T-helper 9 cell (primary cell): ENCODE measurements around the gene GASK1A.
A peak's percentile ranks its signal among the peaks of the same experiment; 100 is the strongest.

Experiments used
- DNase-seq: peaks from one replicate; pipeline ENCODE4 v3.0.0-alpha.2; 2020

Gene GASK1A

DNA sequence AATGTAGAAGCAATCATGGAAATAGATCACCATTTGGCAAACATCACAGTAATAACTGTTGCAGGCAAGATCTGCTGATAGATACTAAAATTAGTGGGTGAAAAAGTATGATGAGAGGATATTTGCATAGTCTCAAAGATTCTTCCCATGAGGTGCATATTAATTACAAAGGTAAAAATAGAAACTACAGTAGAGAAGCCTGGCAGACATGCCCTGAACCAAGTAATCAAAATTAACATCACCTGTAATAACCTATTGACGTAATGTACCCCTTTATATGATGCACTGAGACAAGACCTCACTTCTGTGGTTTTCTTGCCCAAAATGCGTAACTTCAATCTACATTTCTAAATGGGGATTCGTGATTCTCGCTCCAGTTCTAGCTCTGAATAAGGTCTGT, 112.4 kb downstream of the GASK1A start:
- DNase-seq, result no peak

- no peak for DNase-seq
Observed at GRCh38 chr3:43093006-43093405, 113.9 kb downstream of the GASK1A start.

DNA sequence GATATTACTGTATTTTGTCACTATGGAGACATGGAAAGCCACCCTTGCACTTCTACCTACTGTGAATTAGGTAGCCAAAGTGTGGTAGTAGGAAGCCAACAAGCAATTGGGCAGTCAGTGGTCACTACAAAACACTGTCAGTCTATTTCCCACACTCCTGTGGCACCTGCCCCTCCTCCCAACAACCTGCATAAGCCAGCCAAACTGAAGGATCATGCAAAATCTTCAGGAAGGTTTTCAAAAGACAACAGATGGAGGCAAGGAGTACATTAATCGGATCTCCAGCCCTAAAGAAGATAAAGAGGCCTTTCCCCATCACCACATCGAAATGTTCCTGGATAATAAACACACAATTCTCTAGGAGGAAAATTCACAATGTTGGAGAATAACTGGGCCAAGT, 114.9 kb downstream of the GASK1A start:
- DNase-seq, result no peak

GRCh38 chr3:43094381-43094780, 115.3 kb downstream of the GASK1A start:
- DNase-seq, result no peak

- DNase-seq, result no peak
Observed at GRCh38 chr3:43094851-43095250, 115.7 kb downstream of the GASK1A start.

DNA sequence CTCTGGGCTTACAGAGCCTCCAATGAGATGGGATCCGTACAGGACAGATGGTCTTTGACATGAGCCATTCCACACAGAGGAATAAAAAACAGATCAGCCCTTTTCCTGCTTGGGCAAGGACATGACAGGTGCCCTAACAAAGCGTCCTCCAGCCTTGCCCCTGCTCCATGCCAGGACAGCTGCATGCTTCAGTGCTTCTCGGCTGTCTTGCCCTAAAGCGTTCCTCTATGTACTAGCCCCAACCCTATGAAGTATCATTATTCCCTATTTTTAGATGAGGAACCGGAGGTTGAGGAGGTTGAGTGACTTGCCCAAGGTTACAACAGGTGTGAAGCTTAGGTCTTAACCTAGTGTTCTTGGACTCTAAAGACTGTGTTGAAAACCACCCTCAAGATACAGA, 116.3 kb downstream of the GASK1A start:
- no peak for DNase-seq

GRCh38 chr3:43096761-43097160, 117.7 kb downstream of the GASK1A start:
- no peak for DNase-seq

GRCh38 chr3:43097400-43098080, 118.4 kb downstream of the GASK1A start:
- DNase-seq, result no peak

GRCh38 chr3:43098761-43099160, 119.7 kb downstream of the GASK1A start:
- no peak for DNase-seq

DNA sequence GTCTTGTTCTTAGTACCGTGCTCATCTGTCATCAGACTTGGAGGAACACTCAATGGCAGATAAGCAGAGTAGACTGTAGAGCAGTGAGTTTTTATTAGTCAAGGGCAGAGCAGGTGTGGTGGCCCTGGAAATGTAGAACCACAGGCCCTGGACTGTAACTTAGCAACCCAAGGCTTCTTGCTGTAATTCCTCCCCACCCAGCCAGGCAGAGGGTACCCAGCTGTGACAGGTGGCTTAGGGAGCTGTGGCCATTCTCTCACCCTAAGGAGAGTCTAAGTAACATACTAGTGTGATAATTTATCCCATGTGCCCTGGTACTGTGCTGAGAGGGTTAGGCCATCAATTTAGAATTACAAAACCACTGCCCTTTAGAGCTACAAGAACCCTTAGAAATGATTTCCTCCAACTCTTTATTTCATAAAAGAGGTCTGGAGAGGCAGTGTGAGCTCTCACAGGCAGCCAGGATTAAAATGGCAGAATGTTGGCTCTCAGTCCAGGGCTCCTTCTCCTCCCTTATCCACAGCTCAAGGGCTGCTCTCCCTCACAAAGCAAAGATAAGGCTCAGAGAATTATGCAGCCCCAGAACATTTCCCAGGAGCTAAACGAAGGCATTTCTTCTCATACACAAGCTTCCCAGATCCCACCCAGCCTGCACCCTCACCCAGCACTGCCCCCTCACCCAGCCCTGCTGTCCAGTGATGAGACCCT, 123.8 kb downstream of the GASK1A start:
- no peak for DNase-seq

GRCh38 chr3:43104039-43104438, 124.9 kb downstream of the GASK1A start:
- no peak for DNase-seq

GRCh38 chr3:43104660-43105595, 125.8 kb downstream of the GASK1A start:
- no peak for DNase-seq

DNA sequence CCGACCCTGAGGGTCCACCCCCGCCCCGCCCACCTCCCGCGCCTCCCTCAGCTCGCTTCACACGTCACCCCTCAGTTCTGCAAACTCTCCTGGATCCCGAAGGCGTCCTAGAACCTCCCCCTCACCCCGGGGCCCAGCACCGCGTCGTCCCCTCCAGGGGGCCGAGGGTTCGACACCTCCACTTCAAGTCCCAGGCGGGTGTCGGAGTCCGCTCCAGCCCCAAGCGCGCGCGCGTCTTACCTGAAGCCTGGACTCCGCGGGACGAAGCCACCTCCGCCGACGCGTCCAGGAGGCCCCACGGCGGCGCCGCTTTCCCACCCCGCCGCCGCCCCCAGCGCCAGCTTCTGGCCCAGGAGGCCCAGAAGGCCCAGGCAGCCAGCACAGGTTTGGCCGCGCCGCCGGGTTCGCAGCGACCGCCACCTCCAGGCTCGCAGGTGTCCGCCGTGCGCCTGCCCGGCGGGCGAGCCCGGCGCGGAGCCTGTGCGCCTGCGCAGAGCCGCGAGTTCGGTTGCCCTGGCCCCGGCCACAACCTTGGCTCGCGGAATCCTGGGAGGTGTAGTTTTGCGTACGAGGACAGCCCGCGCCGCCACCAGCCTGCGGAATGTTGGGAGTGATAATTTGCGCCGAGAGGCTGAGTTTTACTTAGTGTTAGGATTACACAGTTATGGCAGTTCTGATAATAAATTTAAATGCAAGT, 126.6 kb downstream of the GASK1A start, which contains the start of gene POMGNT2:
TSS of gene POMGNT2 (minus strand) at position 484 of the 697 bp plus-strand sequence. CDS start 24,648 bp downstream, outside the sequence.
- DNase-seq, result peak; percentile 81

- DNase-seq, result no peak
Observed at GRCh38 chr3:43106293-43106628, 127.2 kb downstream of the GASK1A start.
